Muscle of back (tissue), 11 donors: ENCODE results near the gene DEAF1. TPM values are rescaled to one million over a fixed set of nuclear protein-coding genes. Genes with fewer than 3 reads are reported as not detected.
"Not testable (repeated sequence)": the region's sequence is repeated elsewhere in the genome, so short reads cannot be mapped to it uniquely, and the experiment has no call there.

ENCODE experiments used
- DNase-seq, 3 donors: peaks; one replicate each; pipeline versions ENCODE4 v3.0.0 to v3.0.0-alpha.2; 2013
- polyA plus RNA-seq, 10 donors: library from polyadenylated mRNA; unstranded; fragments of 120-200 nt; gene quantifications; one replicate each; pipeline ENCODE4 v1.2.1, GENCODE V29; 2013; ENCODE audit not compliant: insufficient read length in 10 of 10

Gene DEAF1
- polyA plus RNA-seq, 10 donors: 22.1 to 40.7 (median 29.2) TPM

GRCh38 chr11:650482-650881 lies 44.5 kb downstream of the DEAF1 start:
- DNase-seq: no peak

GRCh38 chr11:647672-648158 lies 47.3 kb downstream of the DEAF1 start:
- DNase-seq: not testable (repeated sequence)

GRCh38 chr11:646214-646613 lies 48.8 kb downstream of the DEAF1 start:
- no peak for DNase-seq

GRCh38 chr11:645536-645935 lies 49.5 kb downstream of the DEAF1 start:
- no peak for DNase-seq

GRCh38 chr11:643849-644738 lies 50.9 kb downstream of the DEAF1 start:
- DNase-seq: no peak

- no peak for DNase-seq
These were observed 51.7 kb downstream of the DEAF1 start for GRCh38 chr11:643366-643765.

GRCh38 chr11:641806-642370 lies 53.1 kb downstream of the DEAF1 start:
- no peak for DNase-seq

GRCh38 chr11:640021-640706 lies 54.9 kb downstream of the DEAF1 start:
- DNase-seq: no peak

GRCh38 chr11:639332-639955 lies 55.6 kb downstream of the DEAF1 start:
- peak in 1 of 3 donors; percentile 51 for DNase-seq

GRCh38 chr11:638631-639331 lies 56.2 kb downstream of the DEAF1 start:
- no peak for DNase-seq

GRCh38 chr11:637593-638521 lies 57.2 kb downstream of the DEAF1 start:
- DNase-seq: peak in 1 of 3 donors; percentile 37

- no peak for DNase-seq
These were observed 57.8 kb downstream of the DEAF1 start for GRCh38 chr11:637333-637592.

GRCh38 chr11:636511-637332 lies 58.3 kb downstream of the DEAF1 start, which contains the start of gene DRD4:
Gene DRD4, plus strand, starts transcription at chr11:637269. Its CDS starts 36 bp downstream, at chr11:637305.
- DNase-seq: peak in 1 of 3 donors; percentile 53

GRCh38 chr11:635945-636510 lies 59.0 kb downstream of the DEAF1 start:
- DNase-seq: peak in 1 of 3 donors; percentile 7

- DNase-seq: no peak
These were observed 64.2 kb downstream of the DEAF1 start for GRCh38 chr11:630871-631270.

GRCh38 chr11:629237-629583 lies 65.8 kb downstream of the DEAF1 start:
- peak in 1 of 3 donors; percentile 22 for DNase-seq

- DNase-seq: peak in 1 of 3 donors; percentile 6
These were observed 67.0 kb downstream of the DEAF1 start for GRCh38 chr11:628056-628455.

GRCh38 chr11:627308-627576 lies 67.8 kb downstream of the DEAF1 start:
- no peak for DNase-seq
